ENCODE measurements around the gene TPPP. TPM values are rescaled to one million over a fixed set of nuclear protein-coding genes. Genes with fewer than 3 reads are reported as not detected.

TPPP gene
- total RNA-seq, 1 donor from 2014 or later = 2.2 TPM

DNA sequence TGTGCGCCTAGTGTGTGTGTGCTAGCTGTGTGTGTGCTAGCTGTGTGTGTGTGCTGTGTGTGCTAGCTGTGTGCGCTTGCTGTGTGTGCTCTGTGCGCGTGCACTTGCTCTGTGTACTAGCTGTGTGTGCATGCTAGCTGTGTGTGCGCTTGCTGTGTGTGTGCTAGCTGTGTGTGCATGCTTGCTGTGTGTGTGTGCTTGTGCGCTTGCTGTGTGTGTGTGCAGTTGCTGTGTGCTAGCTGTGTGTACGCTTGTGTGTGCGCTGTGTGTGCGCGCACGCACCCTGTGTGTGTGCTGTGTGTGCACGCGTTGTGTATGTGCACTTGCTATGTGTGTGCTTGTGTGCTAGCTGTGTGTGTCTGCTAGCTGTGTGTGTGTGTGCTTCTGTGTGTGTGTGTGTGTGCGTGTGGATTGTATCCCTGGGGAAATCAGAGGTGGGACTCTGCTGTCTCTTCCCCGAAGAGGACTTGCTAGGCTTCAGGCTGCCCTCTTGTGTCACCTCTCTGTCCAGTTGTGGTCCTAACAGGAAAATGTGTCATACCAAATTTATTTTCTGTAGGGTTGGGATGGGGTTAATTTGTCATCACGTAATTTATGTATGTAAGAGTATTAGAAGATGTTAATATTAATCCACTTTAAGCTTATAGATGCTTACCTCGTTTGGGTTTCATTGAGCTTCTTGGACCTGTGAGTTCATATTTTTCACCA lies 38.9 kb downstream of the TPPP start:
- TF ChIP-seq, protein P1, sequence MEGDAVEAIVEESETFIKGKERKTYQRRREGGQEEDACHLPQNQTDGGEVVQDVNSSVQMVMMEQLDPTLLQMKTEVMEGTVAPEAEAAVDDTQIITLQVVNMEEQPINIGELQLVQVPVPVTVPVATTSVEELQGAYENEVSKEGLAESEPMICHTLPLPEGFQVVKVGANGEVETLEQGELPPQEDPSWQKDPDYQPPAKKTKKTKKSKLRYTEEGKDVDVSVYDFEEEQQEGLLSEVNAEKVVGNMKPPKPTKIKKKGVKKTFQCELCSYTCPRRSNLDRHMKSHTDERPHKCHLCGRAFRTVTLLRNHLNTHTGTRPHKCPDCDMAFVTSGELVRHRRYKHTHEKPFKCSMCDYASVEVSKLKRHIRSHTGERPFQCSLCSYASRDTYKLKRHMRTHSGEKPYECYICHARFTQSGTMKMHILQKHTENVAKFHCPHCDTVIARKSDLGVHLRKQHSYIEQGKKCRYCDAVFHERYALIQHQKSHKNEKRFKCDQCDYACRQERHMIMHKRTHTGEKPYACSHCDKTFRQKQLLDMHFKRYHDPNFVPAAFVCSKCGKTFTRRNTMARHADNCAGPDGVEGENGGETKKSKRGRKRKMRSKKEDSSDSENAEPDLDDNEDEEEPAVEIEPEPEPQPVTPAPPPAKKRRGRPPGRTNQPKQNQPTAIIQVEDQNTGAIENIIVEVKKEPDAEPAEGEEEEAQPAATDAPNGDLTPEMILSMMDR (IDR thresholded peaks at IDR 0.05; ENCODE audit: insufficient read depth, low read depth, low read length) = no peak
- TF ChIP-seq EZH2 (IDR thresholded peaks at IDR 0.05; ENCODE audit: insufficient read depth, low read length) = no peak
- no peaks in the 10 kb centered on the region for H3K36me3 Mint-ChIP-seq (ENCODE audit: low read depth, unreplicated experiment)
- Histone ChIP-seq H3K27me3 (ENCODE audit: insufficient read depth, low read length) (no peaks in the 10 kb centered on the region), H4K20me1 (ENCODE audit: insufficient read depth, low read length) (no peaks in the 10 kb centered on the region), H3K4me1 (ENCODE audit: insufficient read depth, low read length) (peaks cover 11% of the 10 kb centered on the region), H3K27ac (ENCODE audit: low read depth, low read length) (no peak overlapping the region), H3K79me2 (ENCODE audit: insufficient read depth, low read length) (no peaks in the 10 kb centered on the region), H3K9me3 (ENCODE audit: insufficient read depth, low read depth, low read length) (no peaks in the 10 kb centered on the region), H3K36me3 (ENCODE audit: insufficient read depth, low read length) (no peaks in the 10 kb centered on the region), H2AFZ (ENCODE audit: low read depth, low read length) (no peak overlapping the region), H3K4me2 (ENCODE audit: low read length) (no peak overlapping the region), H3K9ac (ENCODE audit: low read length) (no peak overlapping the region), H3K4me3 (ENCODE audit: insufficient read depth, low read depth, low read length) (no peak overlapping the region)
- no peaks in the 10 kb centered on the region for H3K9me3 Mint-ChIP-seq (ENCODE audit: unreplicated experiment)
- DNase-seq (ENCODE audit: low read depth) (no peak), FAIRE-seq (no peak)
- peaks cover 14% of the 10 kb centered on the region for H3K4me1 Mint-ChIP-seq (ENCODE audit: low read depth, unreplicated experiment)
- H3K4me3 Mint-ChIP-seq (ENCODE audit: unreplicated experiment) = no peak overlapping the region
- H3K27me3 Mint-ChIP-seq (ENCODE audit: low read depth, unreplicated experiment) = no peaks in the 10 kb centered on the region
- no peak overlapping the region for H3K27ac Mint-ChIP-seq (ENCODE audit: unreplicated experiment)

DNA sequence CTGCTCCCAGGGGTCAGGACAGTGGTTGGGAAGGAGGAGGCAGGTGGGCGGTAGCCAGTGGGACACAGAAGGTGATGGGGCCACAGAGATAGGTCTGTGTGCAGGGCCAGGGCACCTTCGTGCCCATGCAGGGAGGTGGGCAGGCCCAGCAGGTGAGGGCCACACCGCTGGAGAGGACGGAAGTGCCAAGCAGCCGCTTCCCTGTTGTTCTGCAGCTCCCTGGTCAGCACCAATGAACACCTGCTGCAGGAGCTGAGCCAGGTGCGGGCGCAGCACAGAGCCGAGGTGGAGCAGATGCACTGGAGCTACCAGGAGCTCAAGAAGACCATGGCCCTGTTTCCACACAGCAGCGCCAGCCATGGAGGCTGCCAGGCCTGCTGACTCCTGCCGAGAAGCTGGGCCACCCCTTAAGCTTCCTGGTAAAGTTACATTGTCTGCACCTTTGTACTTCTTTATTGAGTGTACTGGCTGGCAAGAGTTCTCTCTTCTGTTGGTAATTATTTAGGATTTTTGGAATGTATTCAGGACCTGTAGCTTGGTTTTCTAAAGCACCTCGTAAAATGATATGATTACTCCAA lies 40.3 kb downstream of the TPPP start:
- no peak for DNase-seq (ENCODE audit: low read depth)
- Histone ChIP-seq H3K27ac (ENCODE audit: low read depth, low read length) (no peak overlapping the region), H3K36me3 (ENCODE audit: insufficient read depth, low read length) (no peaks in the 10 kb centered on the region), H3K4me2 (ENCODE audit: low read length) (no peak overlapping the region), H3K79me2 (ENCODE audit: insufficient read depth, low read length) (no peaks in the 10 kb centered on the region), H2AFZ (ENCODE audit: low read depth, low read length) (no peak overlapping the region), H3K4me3 (ENCODE audit: insufficient read depth, low read depth, low read length) (no peak overlapping the region), H3K4me1 (ENCODE audit: insufficient read depth, low read length) (peaks cover 7% of the 10 kb centered on the region), H4K20me1 (ENCODE audit: insufficient read depth, low read length) (no peaks in the 10 kb centered on the region), H3K9ac (ENCODE audit: low read length) (no peak overlapping the region), H3K27me3 (ENCODE audit: insufficient read depth, low read length) (no peaks in the 10 kb centered on the region), H3K9me3 (ENCODE audit: insufficient read depth, low read depth, low read length) (no peaks in the 10 kb centered on the region)
- Mint-ChIP-seq H3K4me3 (ENCODE audit: unreplicated experiment) (no peak overlapping the region), H3K27me3 (ENCODE audit: low read depth, unreplicated experiment) (no peaks in the 10 kb centered on the region), H3K9me3 (ENCODE audit: unreplicated experiment) (no peaks in the 10 kb centered on the region), H3K36me3 (ENCODE audit: low read depth, unreplicated experiment) (no peaks in the 10 kb centered on the region), H3K27ac (ENCODE audit: unreplicated experiment) (no peak overlapping the region), H3K4me1 (ENCODE audit: low read depth, unreplicated experiment) (peaks cover 6% of the 10 kb centered on the region)
- no peak for FAIRE-seq
- no peak for TF ChIP-seq EZH2 (IDR thresholded peaks at IDR 0.05; ENCODE audit: insufficient read depth, low read length)
- TF ChIP-seq, protein P1 (IDR thresholded peaks at IDR 0.05; ENCODE audit: insufficient read depth, low read depth, low read length) = no peak

DNA sequence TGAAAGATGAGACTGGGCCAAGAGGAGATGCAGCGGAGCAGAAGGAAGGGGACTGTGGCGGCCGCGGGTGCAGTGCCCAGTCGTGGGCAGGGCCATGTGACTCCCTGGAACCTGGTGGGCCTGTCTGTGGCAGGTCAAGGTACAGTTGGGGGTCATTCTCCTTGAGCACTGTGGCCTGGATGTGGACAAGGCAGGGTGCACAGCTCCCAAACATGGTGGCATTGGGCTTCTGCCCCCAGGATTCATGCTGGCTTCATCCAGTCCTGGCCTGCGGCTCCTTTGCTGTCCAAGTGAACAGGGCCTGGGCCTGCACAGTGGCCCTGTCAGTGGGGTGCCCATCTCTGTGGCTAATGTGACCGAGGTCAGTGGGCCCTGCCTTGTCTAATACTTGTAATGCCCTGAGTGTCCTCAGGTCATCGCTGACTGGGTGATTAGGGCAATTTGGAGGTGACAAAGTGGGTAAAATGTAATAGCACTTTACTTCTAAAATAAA lies 41.1 kb downstream of the TPPP start:
- TF ChIP-seq EZH2 (IDR thresholded peaks at IDR 0.05; ENCODE audit: insufficient read depth, low read length) = no peak
- TF ChIP-seq, protein P1 (IDR thresholded peaks at IDR 0.05; ENCODE audit: insufficient read depth, low read depth, low read length) = no peak
- no peak for DNase-seq (ENCODE audit: low read depth)
- Mint-ChIP-seq H3K27me3 (ENCODE audit: low read depth, unreplicated experiment) (no peaks in the 10 kb centered on the region), H3K4me1 (ENCODE audit: low read depth, unreplicated experiment) (no peaks in the 10 kb centered on the region), H3K27ac (ENCODE audit: unreplicated experiment) (no peak overlapping the region), H3K4me3 (ENCODE audit: unreplicated experiment) (no peak overlapping the region), H3K9me3 (ENCODE audit: unreplicated experiment) (no peaks in the 10 kb centered on the region), H3K36me3 (ENCODE audit: low read depth, unreplicated experiment) (peaks cover 3% of the 10 kb centered on the region)
- Histone ChIP-seq H3K4me2 (ENCODE audit: low read length) (no peak overlapping the region), H3K4me1 (ENCODE audit: insufficient read depth, low read length) (peaks cover 1% of the 10 kb centered on the region), H3K27ac (ENCODE audit: low read depth, low read length) (no peak overlapping the region), H3K9me3 (ENCODE audit: insufficient read depth, low read depth, low read length) (no peaks in the 10 kb centered on the region), H3K79me2 (ENCODE audit: insufficient read depth, low read length) (no peaks in the 10 kb centered on the region), H4K20me1 (ENCODE audit: insufficient read depth, low read length) (no peaks in the 10 kb centered on the region), H2AFZ (ENCODE audit: low read depth, low read length) (no peak overlapping the region), H3K36me3 (ENCODE audit: insufficient read depth, low read length) (no peaks in the 10 kb centered on the region), H3K27me3 (ENCODE audit: insufficient read depth, low read length) (no peaks in the 10 kb centered on the region), H3K4me3 (ENCODE audit: insufficient read depth, low read depth, low read length) (no peak overlapping the region), H3K9ac (ENCODE audit: low read length) (no peak overlapping the region)
- FAIRE-seq = no peak

All from astrocyte (in vitro differentiated cells and primary cell).